ENCODE data around the gene NCBP2L. TPM values are rescaled to one million over a fixed set of nuclear protein-coding genes. Genes with fewer than 3 reads are reported as not detected.
A peak's percentile ranks its signal among the peaks of the same experiment; 100 is the strongest.

Gene NCBP2L
- polyA plus RNA-seq, 4 donors: 0.01 to 0.10 TPM; not detected in 2

DNA sequence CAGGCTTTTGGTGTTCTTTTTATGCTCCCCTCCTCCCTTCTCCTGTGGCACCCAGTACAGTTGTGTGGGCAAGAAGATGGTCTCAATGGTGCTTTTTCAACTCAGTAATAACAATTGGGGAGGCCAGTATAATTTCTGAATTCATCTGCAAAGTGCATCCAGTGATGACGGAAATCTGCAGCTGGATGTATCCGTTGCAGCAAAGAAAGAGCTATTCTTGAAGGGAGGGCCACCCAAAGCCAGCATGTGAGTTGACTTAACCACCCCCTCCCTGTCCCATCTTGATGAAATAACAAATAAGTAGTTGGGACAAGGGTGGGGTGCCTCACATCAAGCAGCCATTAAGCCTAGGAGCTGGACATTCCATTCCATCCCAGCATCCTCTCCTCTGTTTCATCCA lies 32.7 kb upstream of the NCBP2L start:
- Histone ChIP-seq H3K9me3 (ENCODE audit: control insufficient read depth in 2 of 2, insufficient read depth in 1 of 2, low read depth in 1 of 2, low read length in 1 of 2) (no peaks in the 10 kb centered on the region), H3K27me3 (ENCODE audit: control insufficient read depth in 3 of 3, insufficient read depth in 3 of 3, low read length in 3 of 3) (no peaks in the 10 kb centered on the region), H3K4me1 (ENCODE audit: control insufficient read depth in 3 of 3, insufficient read depth in 2 of 3, low read depth in 1 of 3, low read length in 2 of 3) (peaks cover 2 to 47% (median 3%) of the 10 kb centered on the region in 3 donors), H3K36me3 (ENCODE audit: control insufficient read depth in 3 of 3, insufficient read depth in 2 of 3, low read depth in 1 of 3, low read length in 3 of 3) (no peaks in the 10 kb centered on the region), H3K27ac (ENCODE audit: low read depth in 1 of 3, low read length in 2 of 3) (no peak overlapping the region), H3K4me3 (ENCODE audit: low read depth in 1 of 3, low read length in 3 of 3) (no peak overlapping the region)
- no peak for DNase-seq
- no peak for FAIRE-seq
- WGBS, 3 donors: 84 to 98% (median 90%) methylated on average over 2 of the region's 2 CpGs

DNA sequence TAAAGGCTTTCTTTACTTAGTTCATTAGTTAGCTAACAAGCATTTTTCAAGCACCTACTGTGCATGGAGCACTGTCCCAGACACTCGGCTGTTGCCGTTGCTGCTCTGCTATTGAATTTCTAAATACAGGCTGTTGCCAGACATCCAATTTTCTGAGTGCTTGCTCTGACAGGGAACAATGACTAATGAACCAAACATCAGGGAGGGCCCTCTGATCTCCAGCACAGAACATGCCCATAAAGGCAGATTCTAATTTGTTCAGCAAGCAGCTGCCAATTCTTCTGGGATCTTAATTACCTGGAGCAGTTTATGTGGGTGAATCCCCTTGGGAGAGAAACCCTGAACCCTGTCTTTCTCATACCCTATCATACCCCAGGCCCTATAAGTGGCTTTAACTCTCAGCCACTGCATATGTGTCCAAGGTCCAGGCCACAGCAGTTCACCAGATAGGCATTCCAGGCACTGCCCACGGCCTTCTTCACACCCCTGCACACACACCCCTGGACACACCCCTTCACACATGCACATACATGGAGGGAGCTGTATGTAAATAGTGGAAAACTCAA lies 29.9 kb upstream of the NCBP2L start:
- H3K36me3 ChIP-seq (ENCODE audit: control insufficient read depth in 3 of 3, insufficient read depth in 2 of 3, low read depth in 1 of 3, low read length in 3 of 3): no peaks in the 10 kb centered on the region
- H3K27ac ChIP-seq (ENCODE audit: low read depth in 1 of 3, low read length in 2 of 3): peak overlapping the region in 2 of 3 donors; percentile 39 to 55
- H3K4me1 ChIP-seq (ENCODE audit: control insufficient read depth in 3 of 3, insufficient read depth in 2 of 3, low read depth in 1 of 3, low read length in 2 of 3): peaks cover 0 to 29% (median 3%) of the 10 kb centered on the region in 3 donors
- H3K27me3 ChIP-seq (ENCODE audit: control insufficient read depth in 3 of 3, insufficient read depth in 3 of 3, low read length in 3 of 3): no peaks in the 10 kb centered on the region
- no peak overlapping the region for H3K4me3 ChIP-seq (ENCODE audit: low read depth in 1 of 3, low read length in 3 of 3)
- WGBS, 3 donors: 12 to 32% (median 29%) methylated on average over 3 of the region's 3 CpGs
- no peaks in the 10 kb centered on the region for H3K9me3 ChIP-seq (ENCODE audit: control insufficient read depth in 2 of 2, insufficient read depth in 1 of 2, low read depth in 1 of 2, low read length in 1 of 2)
- peak; percentile 64 to 79 for DNase-seq
- no peak for FAIRE-seq

DNA sequence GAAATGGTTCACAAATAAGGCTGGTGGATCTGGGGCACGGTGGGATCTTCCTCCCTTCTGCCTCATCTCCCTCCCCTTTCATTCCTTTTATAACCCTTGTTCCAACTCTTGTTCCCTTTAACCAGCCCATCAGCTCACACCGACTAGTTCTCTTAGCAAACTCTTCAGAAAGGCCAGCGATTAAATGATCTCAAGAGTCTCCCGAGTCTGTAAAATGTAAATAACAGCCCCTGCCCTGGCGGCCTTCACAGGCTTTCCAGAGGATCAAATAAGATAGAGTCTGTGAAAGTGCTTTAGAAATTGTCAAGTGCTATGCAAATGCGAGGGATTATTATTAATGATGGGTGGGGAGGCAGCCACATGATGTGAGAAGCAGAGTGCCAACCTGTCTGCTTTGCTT lies 29.0 kb upstream of the NCBP2L start:
- DNase-seq (no peak), FAIRE-seq (no peak)
- Histone ChIP-seq H3K4me1 (ENCODE audit: control insufficient read depth in 3 of 3, insufficient read depth in 2 of 3, low read depth in 1 of 3, low read length in 2 of 3) (peaks cover 0 to 22% (median 3%) of the 10 kb centered on the region in 3 donors), H3K27me3 (ENCODE audit: control insufficient read depth in 3 of 3, insufficient read depth in 3 of 3, low read length in 3 of 3) (no peaks in the 10 kb centered on the region), H3K9me3 (ENCODE audit: control insufficient read depth in 2 of 2, insufficient read depth in 1 of 2, low read depth in 1 of 2, low read length in 1 of 2) (no peaks in the 10 kb centered on the region), H3K36me3 (ENCODE audit: control insufficient read depth in 3 of 3, insufficient read depth in 2 of 3, low read depth in 1 of 3, low read length in 3 of 3) (no peaks in the 10 kb centered on the region), H3K4me3 (ENCODE audit: low read depth in 1 of 3, low read length in 3 of 3) (no peak overlapping the region), H3K27ac (ENCODE audit: low read depth in 1 of 3, low read length in 2 of 3) (peak overlapping the region in 1 of 3 donors; percentile 55)
- 66 to 77% (median 73%) methylated on average over 6 of the region's 6 CpGs for WGBS, 3 donors

DNA sequence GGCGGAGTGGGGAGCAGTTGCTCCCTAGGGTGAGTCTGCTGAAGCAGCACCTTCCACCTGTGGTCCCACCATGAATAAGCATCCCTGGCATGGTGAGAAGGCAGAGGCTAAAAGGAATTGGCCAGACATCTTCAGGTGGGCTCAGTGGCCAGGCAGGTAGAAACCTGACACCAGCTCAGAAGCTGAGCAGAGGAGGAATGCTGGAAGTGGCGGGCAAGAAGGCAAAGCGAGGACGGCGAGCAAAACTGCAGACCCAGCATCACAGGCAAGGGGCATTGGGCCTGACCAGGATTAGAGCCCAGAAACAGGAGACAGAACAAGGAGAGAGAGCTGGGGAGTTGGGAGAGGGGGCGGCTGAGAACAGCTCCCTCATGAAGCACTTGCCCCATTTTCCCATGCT lies 27.3 kb upstream of the NCBP2L start:
- H3K4me3 ChIP-seq (ENCODE audit: low read depth in 1 of 3, low read length in 3 of 3): no peak overlapping the region
- no peak overlapping the region for H3K27ac ChIP-seq (ENCODE audit: low read depth in 1 of 3, low read length in 2 of 3)
- no peak for DNase-seq
- FAIRE-seq: no peak
- H3K36me3 ChIP-seq (ENCODE audit: control insufficient read depth in 3 of 3, insufficient read depth in 2 of 3, low read depth in 1 of 3, low read length in 3 of 3): no peaks in the 10 kb centered on the region
- no peaks in the 10 kb centered on the region for H3K27me3 ChIP-seq (ENCODE audit: control insufficient read depth in 3 of 3, insufficient read depth in 3 of 3, low read length in 3 of 3)
- no peaks in the 10 kb centered on the region for H3K9me3 ChIP-seq (ENCODE audit: control insufficient read depth in 2 of 2, insufficient read depth in 1 of 2, low read depth in 1 of 2, low read length in 1 of 2)
- WGBS, 3 donors: 88 to 98% (median 95%) methylated on average over 5 to 6 of the region's 6 CpGs
- H3K4me1 ChIP-seq (ENCODE audit: control insufficient read depth in 3 of 3, insufficient read depth in 2 of 3, low read depth in 1 of 3, low read length in 2 of 3): peaks cover 0 to 18% (median 3%) of the 10 kb centered on the region in 3 donors

DNA sequence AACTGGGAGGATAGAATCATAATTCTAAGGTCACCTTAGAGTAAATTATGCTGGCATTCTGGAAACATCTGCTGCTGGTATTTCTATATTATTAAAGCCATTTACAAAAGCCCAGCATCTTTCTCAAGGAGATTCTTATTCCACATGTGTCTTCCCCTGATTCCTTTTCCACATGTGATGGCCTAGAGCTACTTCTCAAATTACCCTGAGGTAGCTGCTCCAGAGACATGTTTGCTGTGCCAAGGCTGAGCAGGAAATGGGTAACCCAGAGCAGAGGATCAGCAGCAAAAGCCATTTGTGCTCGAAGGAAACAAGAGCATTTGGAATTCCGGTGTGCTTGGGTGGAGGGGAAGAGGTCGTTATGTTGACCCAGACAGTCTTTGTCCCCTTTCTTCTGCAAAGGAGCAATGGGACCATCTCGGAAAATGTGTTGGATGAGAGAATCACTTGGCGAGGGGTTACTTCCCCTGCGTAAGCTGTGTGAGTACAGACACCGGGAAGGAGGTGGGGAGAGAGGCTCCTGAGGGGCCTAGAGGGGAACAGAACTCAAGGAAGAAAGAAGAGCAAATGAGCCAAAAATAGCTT lies 26.6 kb upstream of the NCBP2L start:
- WGBS, 3 donors: 71 to 82% (median 78%) methylated on average over 7 of the region's 7 CpGs
- no peak overlapping the region for H3K27ac ChIP-seq (ENCODE audit: low read depth in 1 of 3, low read length in 2 of 3)
- H3K4me3 ChIP-seq (ENCODE audit: low read depth in 1 of 3, low read length in 3 of 3): no peak overlapping the region
- H3K9me3 ChIP-seq (ENCODE audit: control insufficient read depth in 2 of 2, insufficient read depth in 1 of 2, low read depth in 1 of 2, low read length in 1 of 2): no peaks in the 10 kb centered on the region
- DNase-seq (no peak), FAIRE-seq (no peak)
- H3K36me3 ChIP-seq (ENCODE audit: control insufficient read depth in 3 of 3, insufficient read depth in 2 of 3, low read depth in 1 of 3, low read length in 3 of 3): no peaks in the 10 kb centered on the region
- no peaks in the 10 kb centered on the region for H3K27me3 ChIP-seq (ENCODE audit: control insufficient read depth in 3 of 3, insufficient read depth in 3 of 3, low read length in 3 of 3)
- H3K4me1 ChIP-seq (ENCODE audit: control insufficient read depth in 3 of 3, insufficient read depth in 2 of 3, low read depth in 1 of 3, low read length in 2 of 3): peaks cover 0 to 17% (median 3%) of the 10 kb centered on the region in 3 donors

DNA sequence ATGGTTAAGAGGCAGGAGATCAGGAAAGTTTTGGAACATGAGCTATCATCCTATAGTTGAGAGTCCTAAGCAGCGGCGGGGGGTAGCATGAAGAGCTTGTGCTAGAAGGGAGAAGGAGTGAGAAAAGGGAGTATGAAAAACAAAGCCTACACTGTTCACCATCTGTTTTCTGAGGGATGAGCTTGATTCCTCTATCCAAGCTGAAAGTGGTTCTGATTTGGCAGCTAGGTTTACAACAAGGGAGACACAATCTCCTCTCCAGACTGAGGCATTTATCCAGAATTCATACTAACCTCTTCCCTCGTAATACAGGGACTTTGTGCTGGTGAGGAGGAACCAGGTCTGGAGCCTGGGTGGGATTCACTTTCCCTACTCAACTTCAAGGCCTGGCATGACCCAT lies 25.5 kb upstream of the NCBP2L start:
- 80 to 93% (median 81%) methylated on average over 3 of the region's 3 CpGs for WGBS, 3 donors
- Histone ChIP-seq H3K4me1 (ENCODE audit: control insufficient read depth in 3 of 3, insufficient read depth in 2 of 3, low read depth in 1 of 3, low read length in 2 of 3) (peaks cover 0 to 13% (median 0%) of the 10 kb centered on the region in 3 donors), H3K9me3 (ENCODE audit: control insufficient read depth in 2 of 2, insufficient read depth in 1 of 2, low read depth in 1 of 2, low read length in 1 of 2) (no peaks in the 10 kb centered on the region), H3K4me3 (ENCODE audit: low read depth in 1 of 3, low read length in 3 of 3) (no peak overlapping the region), H3K27me3 (ENCODE audit: control insufficient read depth in 3 of 3, insufficient read depth in 3 of 3, low read length in 3 of 3) (no peaks in the 10 kb centered on the region), H3K27ac (ENCODE audit: low read depth in 1 of 3, low read length in 2 of 3) (no peak overlapping the region), H3K36me3 (ENCODE audit: control insufficient read depth in 3 of 3, insufficient read depth in 2 of 3, low read depth in 1 of 3, low read length in 3 of 3) (no peaks in the 10 kb centered on the region)
- no peak for FAIRE-seq
- DNase-seq: no peak

DNA sequence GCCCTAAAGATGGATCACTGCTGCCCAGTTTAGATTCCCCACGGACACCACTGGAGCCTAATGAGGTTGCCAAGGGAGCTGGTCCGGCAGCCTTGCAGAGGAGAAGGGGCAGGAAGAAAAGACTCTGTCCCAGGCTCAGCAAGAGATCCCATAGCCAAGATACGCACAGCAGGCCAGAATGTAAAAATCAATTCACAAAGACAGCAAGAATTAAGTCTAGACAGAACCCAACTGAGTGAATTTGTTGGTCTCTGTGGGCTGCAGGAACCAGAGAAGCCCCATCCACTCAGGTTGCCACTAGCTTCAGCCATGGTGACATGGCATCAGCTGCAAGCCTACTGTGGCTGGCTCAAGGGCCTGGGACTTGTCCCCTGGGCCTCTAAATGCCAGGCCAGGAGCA lies 24.8 kb upstream of the NCBP2L start:
- H3K4me3 ChIP-seq (ENCODE audit: low read depth in 1 of 3, low read length in 3 of 3): no peak overlapping the region
- H3K27ac ChIP-seq (ENCODE audit: low read depth in 1 of 3, low read length in 2 of 3): no peak overlapping the region
- 72 to 94% (median 90%) methylated on average over 2 to 3 of the region's 3 CpGs for WGBS, 3 donors
- no peaks in the 10 kb centered on the region for H3K27me3 ChIP-seq (ENCODE audit: control insufficient read depth in 3 of 3, insufficient read depth in 3 of 3, low read length in 3 of 3)
- no peak for DNase-seq
- no peak for FAIRE-seq
- H3K9me3 ChIP-seq (ENCODE audit: control insufficient read depth in 2 of 2, insufficient read depth in 1 of 2, low read depth in 1 of 2, low read length in 1 of 2): no peaks in the 10 kb centered on the region
- H3K4me1 ChIP-seq (ENCODE audit: control insufficient read depth in 3 of 3, insufficient read depth in 2 of 3, low read depth in 1 of 3, low read length in 2 of 3): peaks cover 0 to 6% (median 0%) of the 10 kb centered on the region in 3 donors
- no peaks in the 10 kb centered on the region for H3K36me3 ChIP-seq (ENCODE audit: control insufficient read depth in 3 of 3, insufficient read depth in 2 of 3, low read depth in 1 of 3, low read length in 3 of 3)

DNA sequence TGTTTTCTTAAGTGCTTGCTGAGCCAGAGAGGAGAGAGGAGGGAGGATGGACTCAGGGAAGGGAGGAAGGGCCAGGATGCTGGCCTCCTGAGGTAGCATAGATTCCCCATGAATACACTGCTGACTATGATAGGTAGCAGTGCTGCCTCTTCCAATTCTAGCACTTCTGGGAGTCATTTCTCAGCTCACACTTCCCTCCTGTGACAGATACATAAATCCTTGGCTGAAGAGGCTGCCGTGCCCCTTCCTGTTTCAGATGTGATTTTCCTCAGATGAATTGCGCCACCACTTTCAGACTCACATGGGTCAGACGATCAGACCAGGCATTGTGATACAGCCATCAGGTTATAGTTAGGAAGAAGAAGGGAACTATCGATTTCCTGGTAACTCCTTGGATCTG lies 24.3 kb upstream of the NCBP2L start:
- FAIRE-seq: no peak
- Histone ChIP-seq H3K27me3 (ENCODE audit: control insufficient read depth in 3 of 3, insufficient read depth in 3 of 3, low read length in 3 of 3) (no peaks in the 10 kb centered on the region), H3K4me3 (ENCODE audit: low read depth in 1 of 3, low read length in 3 of 3) (no peak overlapping the region), H3K4me1 (ENCODE audit: control insufficient read depth in 3 of 3, insufficient read depth in 2 of 3, low read depth in 1 of 3, low read length in 2 of 3) (peaks cover 0 to 3% (median 0%) of the 10 kb centered on the region in 3 donors), H3K36me3 (ENCODE audit: control insufficient read depth in 3 of 3, insufficient read depth in 2 of 3, low read depth in 1 of 3, low read length in 3 of 3) (no peaks in the 10 kb centered on the region), H3K27ac (ENCODE audit: low read depth in 1 of 3, low read length in 2 of 3) (no peak overlapping the region), H3K9me3 (ENCODE audit: control insufficient read depth in 2 of 2, insufficient read depth in 1 of 2, low read depth in 1 of 2, low read length in 1 of 2) (no peaks in the 10 kb centered on the region)
- no peak for DNase-seq
- 72 to 91% (median 74%) methylated on average over 4 of the region's 4 CpGs for WGBS, 3 donors

DNA sequence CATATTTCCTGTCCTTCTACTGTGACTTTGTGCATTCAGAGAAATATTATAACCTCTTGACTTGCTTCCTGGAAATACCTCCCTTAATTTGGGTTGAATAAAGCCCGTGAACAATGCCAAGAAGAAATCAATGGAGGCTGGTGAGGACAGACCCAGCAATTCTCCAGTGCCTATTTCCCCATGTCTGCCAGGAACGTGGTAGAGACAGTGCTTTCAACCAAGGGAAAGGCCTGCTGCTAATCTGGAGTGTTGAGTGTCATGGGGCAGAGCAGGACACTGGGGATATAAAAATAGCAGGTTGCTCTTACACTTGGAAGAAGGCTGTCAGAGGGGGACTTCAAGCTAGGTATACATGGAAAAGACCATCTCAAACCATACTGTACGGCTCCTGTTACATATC lies 21.8 kb upstream of the NCBP2L start:
- FAIRE-seq (no peak), DNase-seq (no peak)
- no peaks in the 10 kb centered on the region for H3K36me3 ChIP-seq (ENCODE audit: control insufficient read depth in 3 of 3, insufficient read depth in 2 of 3, low read depth in 1 of 3, low read length in 3 of 3)
- no peak overlapping the region for H3K27ac ChIP-seq (ENCODE audit: low read depth in 1 of 3, low read length in 2 of 3)
- no peaks in the 10 kb centered on the region for H3K9me3 ChIP-seq (ENCODE audit: control insufficient read depth in 2 of 2, insufficient read depth in 1 of 2, low read depth in 1 of 2, low read length in 1 of 2)
- H3K4me3 ChIP-seq (ENCODE audit: low read depth in 1 of 3, low read length in 3 of 3): no peak overlapping the region
- no peaks in the 10 kb centered on the region for H3K4me1 ChIP-seq (ENCODE audit: control insufficient read depth in 3 of 3, insufficient read depth in 2 of 3, low read depth in 1 of 3, low read length in 2 of 3)
- 64 to 76% (median 67%) methylated on average over 3 of the region's 3 CpGs for WGBS, 3 donors
- no peaks in the 10 kb centered on the region for H3K27me3 ChIP-seq (ENCODE audit: control insufficient read depth in 3 of 3, insufficient read depth in 3 of 3, low read length in 3 of 3)

All from small intestine (tissue), 7 donors.